Liver (tissue), 3 donors: ENCODE measurements around the gene MOXD1.

Experiments used
- ATF3 ChIP-seq: IDR thresholded peaks from 2 replicates; pipeline ENCODE4 v1.6.1; 2016; ENCODE audit warnings: antibody characterized with exemption
- CTCF ChIP-seq: fragments of 150-350 bp; IDR thresholded peaks from 2 replicates; pipeline ENCODE4 v1.5.1; 2017; ENCODE audit warnings: improper control_type of control experiment, low read depth, low read length; ENCODE audit not compliant: missing input control
- EGR1 ChIP-seq, 2 donors: IDR thresholded peaks; 2 replicates each; pipeline ENCODE4 v1.6.1; 2016 to 2018; ENCODE audit warnings: antibody characterized with exemption in 2 of 2, low read depth in 2 of 2
- FOXA1 ChIP-seq: IDR thresholded peaks from 2 replicates; pipeline ENCODE4 v1.6.1; 2016; ENCODE audit warnings: antibody characterized with exemption
- HNF4A ChIP-seq, 2 donors: conservative IDR thresholded peaks; 2 replicates each; pipeline ENCODE4 v1.6.1; 2016; ENCODE audit warnings: antibody characterized with exemption in 2 of 2, mild to moderate bottlenecking in 2 of 2
- JUND ChIP-seq, 2 donors: IDR thresholded peaks; 2 replicates each; pipeline ENCODE4 v1.6.1; 2016; ENCODE audit warnings: antibody characterized with exemption in 2 of 2
- MAX ChIP-seq: IDR thresholded peaks from 2 replicates; pipeline ENCODE4 v1.6.1; 2016; ENCODE audit warnings: antibody characterized with exemption
- NR2F2 ChIP-seq: IDR thresholded peaks from 2 replicates; pipeline ENCODE4 v1.6.1; 2016; ENCODE audit warnings: antibody characterized with exemption
- RAD21 ChIP-seq, 2 donors: IDR thresholded peaks; 2 replicates each; pipeline ENCODE4 v1.6.1; 2016; ENCODE audit warnings: antibody characterized with exemption in 2 of 2, mild to moderate bottlenecking in 2 of 2
- REST ChIP-seq: IDR thresholded peaks from 2 replicates; pipeline ENCODE4 v1.6.1; 2016; ENCODE audit warnings: antibody characterized with exemption, mild to moderate bottlenecking
- RXRA ChIP-seq, 2 donors: IDR thresholded peaks; 2 replicates each; pipeline ENCODE4 v1.6.1; 2017 to 2018; ENCODE audit warnings: antibody characterized with exemption in 2 of 2, mild to moderate bottlenecking in 1 of 2
- SP1 ChIP-seq: IDR thresholded peaks from 2 replicates; pipeline ENCODE4 v1.6.1; 2018; ENCODE audit warnings: antibody characterized with exemption, mild to moderate bottlenecking
- YY1 ChIP-seq: IDR thresholded peaks from 2 replicates; pipeline ENCODE4 v1.6.1; 2016; ENCODE audit warnings: antibody characterized with exemption, mild to moderate bottlenecking
- donor health status: healthy.
- donor health status: healthy.

GRCh38 chr6:132253906-132254305, 147.4 kb downstream of the MOXD1 start:
- TF ChIP-seq CTCF (no peak), HNF4A (conservative IDR thresholded peaks at IDR 0.05) (no peak), ATF3 (no peak), RAD21 (IDR thresholded peaks at IDR 0.05) (no peak), SP1 (no peak), FOXA1 (no peak), RXRA (IDR thresholded peaks at IDR 0.05) (no peak), REST (no peak), JUND (IDR thresholded peaks at IDR 0.05) (no peak), MAX (no peak), YY1 (no peak), EGR1 (IDR thresholded peaks at IDR 0.05; ENCODE audit: low read depth in 2 of 2) (no peak), NR2F2 (no peak)
